GM21381 (cell line): Measurements from ENCODE around the gene ABT1.
"Not testable (repeated sequence)": the region's sequence is repeated elsewhere in the genome, so short reads cannot be mapped to it uniquely, and the experiment has no call there.

ENCODE experiments used
- ATAC-seq: cut with Tn5 transposase; IDR thresholded peaks from one replicate; pipeline ENCODE4 v1.9.1; 2021; ENCODE audit warnings: mild to moderate bottlenecking, moderate library complexity; ENCODE audit not compliant: unreplicated experiment

ABT1 gene

GRCh38 chr6:26596579-26597388 is at the start of gene ABT1:
ABT1 (plus strand) TSS chr6:26596953; CDS start chr6:26596983, 30 bp downstream.
- peak; percentile 80 for ATAC-seq

GRCh38 chr6:26547363-26547762 is 49.4 kb upstream of the ABT1 start:
- not testable (repeated sequence) for ATAC-seq

DNA sequence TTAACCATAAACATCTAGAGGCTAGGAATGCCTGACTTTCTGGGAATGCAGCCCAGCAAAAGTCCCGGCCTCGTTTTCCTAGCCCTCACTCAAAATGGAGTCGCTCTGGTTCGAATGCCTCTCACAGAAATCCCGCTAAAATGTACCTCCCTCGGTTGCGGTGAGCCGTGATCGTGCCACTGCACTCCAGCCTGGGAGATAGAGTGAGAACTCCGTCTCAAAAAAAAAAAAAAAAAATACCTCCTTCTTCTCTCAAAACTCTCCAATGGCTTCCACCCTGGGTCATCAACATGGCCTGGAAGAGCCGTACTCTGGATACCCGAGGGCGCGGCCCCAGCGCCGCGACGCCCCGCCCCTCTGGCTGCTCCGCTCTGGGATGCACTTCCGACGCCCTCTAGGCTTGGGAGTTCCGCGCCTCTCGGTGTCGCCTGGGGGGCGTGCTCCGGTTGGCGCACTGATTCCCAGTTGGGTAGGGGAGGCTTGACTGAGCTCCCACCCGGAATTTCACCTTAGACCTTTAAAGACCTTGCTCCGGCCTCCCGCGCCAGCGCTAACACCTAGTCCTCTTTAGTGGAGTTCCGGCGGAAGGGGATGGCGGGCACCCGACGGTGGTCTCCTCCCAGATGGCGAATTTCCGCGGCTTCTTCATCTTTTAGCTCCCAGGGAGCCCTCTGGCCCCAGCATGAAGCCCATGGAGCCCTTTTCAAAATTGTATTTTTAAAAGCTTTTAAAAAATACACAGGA is 46.3 kb upstream of the ABT1 start:
- ATAC-seq = peak; percentile 29

DNA sequence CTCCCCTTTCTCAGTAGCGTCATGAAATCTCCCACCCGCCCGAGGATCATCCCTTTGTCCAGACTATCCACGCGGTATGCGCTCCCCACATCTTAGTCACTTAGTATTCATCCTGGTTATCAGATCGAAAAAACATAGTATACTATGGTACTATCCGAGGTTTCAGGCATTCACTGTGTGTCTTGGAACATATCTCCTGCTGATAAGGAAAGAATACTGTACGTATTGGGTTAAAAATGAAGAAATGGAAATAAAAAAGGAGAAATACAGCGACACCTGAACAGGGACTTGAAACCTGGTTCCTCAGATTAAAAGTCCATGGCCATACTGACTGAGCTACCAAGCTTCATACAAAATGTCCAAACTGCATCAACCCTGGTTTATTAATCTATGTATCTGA is 44.5 kb upstream of the ABT1 start:
- ATAC-seq = no peak

DNA sequence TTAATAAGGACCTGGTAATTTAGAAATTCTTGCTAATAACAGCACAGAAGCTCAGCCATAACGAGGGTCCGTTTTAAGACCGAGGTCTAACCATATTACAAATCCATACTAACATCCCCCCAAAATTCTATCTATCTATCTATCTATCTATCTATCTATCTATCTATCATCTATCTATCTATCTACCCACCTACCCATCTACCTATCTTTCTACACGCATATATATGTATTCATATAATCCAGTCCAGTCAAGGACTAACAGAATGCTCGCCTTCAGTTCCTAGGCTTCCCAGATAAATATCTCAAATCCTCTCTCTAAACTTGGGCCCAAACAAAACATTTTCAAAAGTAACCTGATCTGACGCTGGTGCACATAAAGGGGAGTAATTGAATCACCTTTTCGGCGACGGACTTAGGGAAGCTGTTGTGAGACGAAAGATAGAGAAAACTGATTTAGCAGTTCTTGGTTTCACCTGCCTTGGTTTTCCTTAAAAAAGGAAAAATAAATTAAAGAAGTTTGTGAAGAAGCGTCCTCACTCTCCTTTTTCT is 44.0 kb upstream of the ABT1 start:
- ATAC-seq = no peak

DNA sequence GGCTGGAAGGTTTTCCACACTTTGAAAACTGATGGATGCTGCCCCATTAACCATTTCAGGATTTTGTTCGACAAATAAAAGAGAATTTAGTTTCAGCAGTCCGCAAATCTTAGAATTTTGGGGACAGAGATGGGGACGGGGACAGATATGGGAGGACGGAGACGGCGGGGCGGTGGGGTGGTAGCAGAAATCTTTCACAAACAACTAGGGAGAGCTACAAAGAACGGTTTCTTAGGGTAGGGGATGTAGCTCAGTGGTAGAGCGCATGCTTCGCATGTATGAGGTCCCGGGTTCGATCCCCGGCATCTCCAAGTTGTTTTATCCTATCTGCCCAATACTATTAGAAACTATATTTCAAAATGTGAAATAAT is 43.5 kb upstream of the ABT1 start:
- peak; percentile 40 for ATAC-seq

GRCh38 chr6:26553635-26554446 is 42.9 kb upstream of the ABT1 start:
- ATAC-seq = peak; percentile 49

DNA sequence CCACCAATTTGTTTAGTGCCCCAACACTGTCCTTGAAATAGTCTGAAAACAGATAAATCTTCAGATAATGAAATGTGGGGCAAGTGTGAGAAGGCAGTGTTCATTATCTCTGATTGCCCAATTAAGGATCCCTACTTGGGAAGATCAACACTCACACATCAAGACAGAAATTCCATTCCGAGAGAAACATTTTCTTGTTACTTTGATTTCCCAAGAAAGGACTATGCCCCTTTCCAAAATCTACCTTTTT is 42.4 kb upstream of the ABT1 start:
- ATAC-seq = peak; percentile 2

GRCh38 chr6:26554697-26555504 is 41.9 kb upstream of the ABT1 start:
- peak; percentile 13 for ATAC-seq

GRCh38 chr6:26555505-26556262 is 41.1 kb upstream of the ABT1 start:
- no peak for ATAC-seq

DNA sequence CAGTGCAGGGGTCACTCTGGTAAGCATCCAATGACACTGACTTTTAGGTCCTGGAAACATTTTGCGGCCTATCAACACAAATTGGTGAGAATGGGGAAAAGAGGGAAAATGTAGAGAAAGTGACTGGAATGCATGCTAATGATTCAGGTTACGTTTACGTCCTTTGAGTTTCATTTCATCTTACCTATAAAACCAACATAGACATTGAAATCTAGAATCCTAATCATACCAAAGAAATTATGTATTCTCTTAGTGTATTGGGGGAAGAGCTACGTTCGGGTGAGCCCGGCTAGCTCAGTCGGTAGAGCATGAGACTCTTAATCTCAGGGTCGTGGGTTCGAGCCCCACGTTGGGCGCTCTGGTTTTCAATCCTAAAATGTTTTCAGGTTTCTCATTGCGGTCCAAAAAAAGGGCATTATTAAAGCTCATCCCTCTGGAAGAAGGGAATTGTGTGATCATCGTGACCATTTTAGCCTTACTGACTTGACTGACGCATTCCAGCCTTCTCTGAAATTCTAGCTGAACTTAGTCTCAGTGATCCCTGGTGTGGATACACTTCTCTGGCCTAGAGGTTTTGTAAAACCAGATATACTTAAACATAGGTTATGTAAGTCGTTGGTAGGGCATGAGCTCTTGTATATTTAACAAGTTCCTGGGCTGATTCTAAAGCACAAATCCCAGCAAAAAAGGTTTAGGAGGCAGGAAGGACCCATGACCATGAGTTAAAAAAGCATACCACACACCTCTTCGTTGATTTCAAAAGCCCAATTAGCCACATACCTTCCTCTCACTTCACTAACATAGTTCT is 40.3 kb upstream of the ABT1 start:
- no peak for ATAC-seq

- peak; percentile 54 for ATAC-seq
These were observed 35.0 kb upstream of the ABT1 start for GRCh38 chr6:26561533-26562466.

GRCh38 chr6:26563488-26563887 is 33.3 kb upstream of the ABT1 start:
- ATAC-seq = no peak

- peak; percentile 62 for ATAC-seq
These were observed 27.9 kb upstream of the ABT1 start for GRCh38 chr6:26568601-26569432.

DNA sequence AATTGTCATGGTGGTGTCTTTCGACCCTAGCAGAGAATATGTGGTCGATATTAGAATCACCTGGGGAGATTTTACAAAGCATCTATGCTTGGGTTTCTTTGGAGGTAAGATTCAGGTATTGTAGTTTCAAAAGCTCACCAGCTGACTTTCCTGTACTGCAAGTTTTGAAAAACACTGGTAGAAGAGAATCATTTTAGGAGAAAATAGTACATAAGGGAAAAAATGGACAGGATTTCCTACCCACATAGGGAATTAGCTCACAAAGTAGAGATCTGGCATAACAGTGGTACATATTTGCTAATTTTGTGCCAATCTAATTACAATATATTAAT is 27.4 kb upstream of the ABT1 start:
- ATAC-seq = no peak

DNA sequence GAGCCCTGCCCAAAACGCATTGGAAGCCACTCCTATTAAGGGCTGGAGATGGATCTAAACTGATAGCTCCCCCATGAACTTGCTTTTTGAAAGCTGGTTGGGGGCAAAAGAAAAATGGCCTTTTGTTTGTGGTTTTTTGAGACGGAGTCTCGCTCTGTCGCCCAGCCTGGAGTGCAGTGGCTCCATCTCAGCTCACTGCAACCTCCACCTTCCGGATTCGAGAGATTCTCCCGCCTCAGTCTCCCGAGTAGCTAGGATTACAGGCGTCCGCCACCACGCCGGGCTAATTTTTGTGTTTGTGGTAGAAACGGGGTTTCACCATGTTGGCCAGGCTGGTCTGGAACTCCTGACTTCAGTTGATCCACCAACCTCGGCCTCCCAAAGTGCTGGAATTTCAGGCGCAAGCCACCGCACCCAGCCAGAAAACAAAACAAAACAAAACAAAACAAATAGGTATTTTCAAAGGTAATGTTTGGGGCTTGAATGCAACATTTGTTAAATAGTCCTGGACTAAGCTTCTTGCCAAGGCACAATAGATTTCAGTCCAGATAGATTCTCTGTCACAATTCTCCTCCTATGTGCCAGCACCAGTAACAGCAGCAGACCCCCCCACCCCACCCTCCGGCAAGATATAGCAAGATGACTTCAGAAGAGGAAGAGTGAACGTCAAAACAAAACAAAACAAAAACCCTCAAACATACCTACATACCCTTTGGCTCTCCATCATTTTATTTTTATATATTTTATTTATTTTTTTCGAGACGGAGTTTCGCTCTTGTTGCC is 26.5 kb upstream of the ABT1 start:
- no peak for ATAC-seq
